HG03354 (cell line): ENCODE data around the gene CFAP126.
"Not testable (repeated sequence)": the region's sequence is repeated elsewhere in the genome, so short reads cannot be mapped to it uniquely, and the experiment has no call there.

Experiments used
- ATAC-seq: cut with Tn5 transposase; IDR thresholded peaks from one replicate; pipeline ENCODE4 v1.9.1; 2021; ENCODE audit warnings: mild to moderate bottlenecking; ENCODE audit not compliant: unreplicated experiment, poor library complexity, severe bottlenecking

Gene CFAP126, protein sequence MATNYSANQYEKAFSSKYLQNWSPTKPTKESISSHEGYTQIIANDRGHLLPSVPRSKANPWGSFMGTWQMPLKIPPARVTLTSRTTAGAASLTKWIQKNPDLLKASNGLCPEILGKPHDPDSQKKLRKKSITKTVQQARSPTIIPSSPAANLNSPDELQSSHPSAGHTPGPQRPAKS

DNA sequence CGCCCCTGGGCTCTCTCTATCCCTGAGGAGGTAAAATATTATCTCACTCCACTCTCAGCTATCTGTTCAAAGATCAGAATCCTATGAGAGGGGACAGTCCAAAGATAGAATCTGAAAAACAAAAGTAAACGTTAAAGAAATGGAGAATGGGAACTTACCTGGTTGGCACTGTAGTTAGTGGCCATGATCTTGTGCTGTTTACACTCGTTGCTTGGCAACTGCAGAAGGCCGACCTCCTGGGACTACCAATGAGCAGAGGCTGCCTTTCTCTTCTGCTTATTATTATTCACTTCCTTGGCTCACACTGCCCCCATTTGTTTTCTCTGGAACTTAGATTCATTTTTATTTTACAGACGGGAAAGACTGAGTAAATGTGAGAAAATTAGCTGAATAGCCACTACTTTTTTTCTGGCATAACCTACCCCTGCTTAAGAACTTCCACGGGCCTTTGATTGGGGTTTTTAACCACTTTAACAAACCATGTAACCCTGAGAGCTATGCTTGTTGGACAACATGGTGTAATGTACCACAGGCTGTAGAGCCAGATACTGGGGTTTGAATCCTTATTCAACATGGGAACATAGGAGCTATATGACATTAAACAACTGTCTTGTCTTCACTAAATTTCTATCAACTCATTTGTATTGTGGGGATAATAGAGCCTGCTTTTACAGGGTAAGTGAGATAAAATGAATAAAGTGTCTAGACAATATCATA lies at the start of gene CFAP126:
Gene CFAP126 (minus strand): TSS at position 193 of the 717 bp plus-strand sequence. CDS start 8 bp downstream, at position 185.
- peak; percentile 93 for ATAC-seq

DNA sequence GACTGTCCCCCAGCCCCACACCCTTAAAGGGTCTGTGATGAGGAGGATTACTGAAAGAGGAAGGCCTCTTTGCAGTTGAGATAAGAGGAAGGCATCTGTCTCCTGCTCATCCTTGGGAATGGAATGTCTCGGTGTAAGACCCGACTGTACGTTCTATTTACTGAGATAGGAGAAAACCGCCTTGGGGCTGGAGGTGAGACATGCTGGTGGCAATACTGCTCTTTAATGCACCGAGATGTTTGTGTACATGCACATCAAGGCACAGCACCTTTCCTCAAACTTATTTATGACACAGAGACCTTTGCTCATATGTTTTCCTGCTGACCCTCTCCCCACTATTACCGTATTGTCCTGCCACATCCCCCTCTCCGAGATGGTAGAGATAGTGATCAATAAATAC lies 45.4 kb upstream of the CFAP126 start:
- not testable (repeated sequence) for ATAC-seq

DNA sequence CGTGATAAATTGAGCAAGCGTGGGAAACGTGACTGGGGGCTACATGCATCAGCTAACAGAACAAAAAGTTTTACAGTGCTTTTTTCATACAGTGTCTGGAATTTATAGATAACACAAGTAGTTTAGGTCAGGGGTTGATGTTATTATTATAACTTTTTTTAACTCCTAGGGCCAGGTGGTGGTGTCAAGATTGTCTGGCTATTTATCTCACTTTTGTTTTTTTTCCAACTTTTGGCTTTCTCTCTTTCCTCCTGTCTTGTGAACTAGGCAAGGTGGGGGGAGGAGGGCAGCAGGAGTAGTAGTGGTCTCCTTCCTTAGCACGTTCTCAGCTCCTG lies 42.9 kb upstream of the CFAP126 start:
- ATAC-seq: not testable (repeated sequence)

DNA sequence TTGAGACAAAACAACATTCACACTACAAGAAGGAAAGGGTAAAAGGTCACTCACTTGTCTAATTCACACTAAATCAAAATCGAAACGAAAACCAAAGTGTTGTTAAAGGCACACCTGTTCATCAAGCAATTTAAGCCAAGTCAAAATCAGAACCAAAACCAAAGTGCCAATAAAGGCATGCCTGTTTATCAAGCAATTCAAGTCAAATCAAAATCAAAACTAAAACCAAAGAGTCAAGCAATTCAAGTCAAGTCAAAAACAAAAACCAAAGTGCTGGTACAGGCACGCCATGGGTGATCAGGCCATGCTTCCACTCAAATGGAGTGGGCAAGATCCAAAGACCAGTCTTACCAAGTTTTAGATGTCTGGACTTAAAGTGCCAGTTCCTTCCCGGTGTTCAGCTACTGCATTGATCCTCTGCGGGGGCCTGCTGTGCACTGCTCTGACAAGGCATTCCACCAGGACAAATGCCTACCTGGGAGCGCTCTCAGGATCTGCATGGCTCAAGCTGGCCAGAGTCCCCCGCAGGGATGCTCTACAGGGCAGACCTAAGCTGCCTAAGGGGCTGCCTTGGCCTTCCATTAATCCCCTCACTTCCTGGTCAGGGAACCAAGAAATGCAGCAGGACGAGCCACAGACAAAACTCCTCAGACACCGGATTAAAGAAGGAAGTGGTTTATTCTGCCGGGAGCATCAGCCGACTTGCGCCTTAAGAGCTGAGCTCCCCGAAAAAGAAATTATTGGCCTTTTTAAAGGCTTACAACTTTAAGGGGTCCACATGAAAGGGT lies 42.4 kb upstream of the CFAP126 start:
- ATAC-seq: peak; percentile 52

DNA sequence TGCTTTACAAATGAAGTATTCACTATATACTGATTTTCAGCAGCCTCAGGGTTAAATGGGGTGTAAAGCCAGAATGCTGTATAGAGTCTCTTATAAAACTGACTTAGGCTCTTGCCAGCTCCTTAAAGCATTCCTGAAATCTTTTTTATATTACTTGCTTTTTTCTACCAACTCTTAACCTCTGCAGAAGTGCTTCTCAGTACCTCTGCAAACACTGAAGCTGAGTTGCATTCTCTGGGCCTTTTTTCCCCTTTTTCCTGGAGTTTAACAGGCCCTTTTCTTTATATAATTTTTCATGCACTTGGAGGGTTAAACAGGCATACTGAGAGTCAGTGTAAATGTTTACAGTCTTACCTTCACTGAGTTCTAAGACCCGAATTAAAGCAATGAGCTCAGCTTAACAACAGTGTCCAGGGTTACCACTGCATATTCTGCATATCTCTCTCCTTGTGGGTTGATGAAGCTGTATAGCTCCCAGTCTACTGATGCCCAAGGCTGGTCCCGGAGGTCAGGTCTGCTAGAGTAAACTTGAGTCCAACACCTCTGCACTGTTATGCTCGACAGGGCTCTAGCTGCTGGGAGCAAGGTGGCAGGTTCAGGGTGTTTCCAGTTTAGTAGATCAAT lies 40.9 kb upstream of the CFAP126 start:
- ATAC-seq: no peak

DNA sequence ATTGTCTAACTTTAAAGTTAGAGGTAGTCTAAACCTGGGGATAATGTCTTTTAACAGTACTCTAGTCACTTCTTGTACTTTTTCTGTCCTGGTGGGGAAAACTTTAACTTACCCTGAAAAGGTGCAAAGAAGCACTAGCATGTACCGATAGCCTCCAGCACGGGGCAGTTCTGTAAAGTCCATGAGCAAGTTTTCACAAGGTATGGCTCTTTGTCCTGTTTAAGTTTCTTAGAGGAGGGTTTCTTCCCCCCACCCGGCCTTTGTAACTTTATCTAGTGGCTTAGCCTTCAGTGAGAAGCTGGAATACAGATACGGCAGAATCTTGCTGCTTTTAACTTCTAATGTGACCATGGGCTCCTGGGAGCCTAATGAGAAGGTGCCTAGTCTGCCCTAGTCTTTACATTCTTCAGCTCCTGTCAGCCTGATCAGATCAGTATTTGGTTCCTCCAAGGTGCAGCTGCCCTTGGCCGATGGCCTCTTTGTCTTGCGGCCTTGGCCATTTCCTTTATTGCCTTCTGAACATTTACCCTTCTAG lies 39.8 kb upstream of the CFAP126 start:
- ATAC-seq: no peak

DNA sequence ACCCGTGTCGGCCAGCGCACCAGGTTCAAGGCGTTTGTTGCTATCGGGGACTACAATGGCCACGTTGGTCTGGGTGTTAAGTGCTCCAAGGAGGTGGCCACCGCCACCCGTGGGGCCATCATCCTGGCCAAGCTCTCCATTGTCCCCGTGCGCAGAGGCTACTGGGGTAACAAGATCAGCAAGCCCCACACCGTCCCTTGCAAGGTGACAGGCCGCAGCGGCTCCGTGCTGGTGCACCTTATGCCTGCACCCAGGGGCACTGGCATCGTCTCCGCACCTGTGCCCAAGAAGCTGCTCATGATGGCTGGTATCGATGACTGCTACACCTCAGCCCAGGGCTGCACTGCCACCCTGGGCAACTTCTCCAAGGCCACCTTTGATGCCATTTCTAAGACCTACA lies 38.9 kb upstream of the CFAP126 start:
- ATAC-seq: not testable (repeated sequence)

DNA sequence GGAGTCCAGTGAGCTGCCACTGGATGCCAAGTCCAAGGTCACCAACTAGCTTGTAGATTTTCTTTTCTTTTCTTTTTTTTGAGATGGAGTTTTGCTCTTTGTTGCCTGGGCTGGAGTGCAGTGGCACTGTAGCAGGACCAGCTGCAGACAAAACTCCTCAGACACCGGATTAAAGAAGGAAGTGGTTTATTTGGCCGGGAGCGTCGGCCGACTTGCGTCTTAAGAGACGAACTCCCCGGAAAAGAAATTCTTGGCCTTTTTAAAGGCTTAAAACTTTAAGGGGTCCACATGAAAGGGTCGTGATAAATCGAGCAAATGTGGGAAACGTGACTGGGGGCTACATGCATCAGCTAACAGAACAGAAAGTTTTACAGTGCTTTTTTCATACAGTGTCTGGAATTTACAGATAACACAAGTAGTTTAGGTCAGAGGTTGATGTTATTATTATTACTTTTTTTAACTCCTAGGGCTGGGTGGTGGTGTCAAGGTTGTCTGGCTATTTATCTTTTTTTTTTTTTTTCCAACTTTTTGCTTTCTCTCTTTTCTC lies 36.4 kb upstream of the CFAP126 start:
- no peak for ATAC-seq

DNA sequence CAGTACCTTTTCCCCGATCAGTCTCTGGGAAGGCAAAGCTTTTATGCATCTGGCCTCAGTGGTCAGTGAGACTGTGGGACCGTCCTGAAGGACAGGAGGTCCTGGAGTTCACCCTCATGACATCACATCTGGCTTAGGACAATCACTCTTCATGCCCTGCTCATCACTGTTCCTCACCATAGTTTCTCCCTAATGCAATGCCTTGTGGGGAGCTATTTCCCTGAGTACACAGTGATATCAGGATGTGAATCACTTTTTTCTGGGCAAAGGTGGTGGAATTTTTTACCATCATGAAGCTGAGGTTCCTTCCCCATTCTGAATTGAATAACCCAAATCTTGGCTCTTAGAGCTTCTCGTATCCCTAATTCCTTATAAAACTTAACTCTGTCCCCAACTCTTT lies 34.8 kb upstream of the CFAP126 start:
- no peak for ATAC-seq

DNA sequence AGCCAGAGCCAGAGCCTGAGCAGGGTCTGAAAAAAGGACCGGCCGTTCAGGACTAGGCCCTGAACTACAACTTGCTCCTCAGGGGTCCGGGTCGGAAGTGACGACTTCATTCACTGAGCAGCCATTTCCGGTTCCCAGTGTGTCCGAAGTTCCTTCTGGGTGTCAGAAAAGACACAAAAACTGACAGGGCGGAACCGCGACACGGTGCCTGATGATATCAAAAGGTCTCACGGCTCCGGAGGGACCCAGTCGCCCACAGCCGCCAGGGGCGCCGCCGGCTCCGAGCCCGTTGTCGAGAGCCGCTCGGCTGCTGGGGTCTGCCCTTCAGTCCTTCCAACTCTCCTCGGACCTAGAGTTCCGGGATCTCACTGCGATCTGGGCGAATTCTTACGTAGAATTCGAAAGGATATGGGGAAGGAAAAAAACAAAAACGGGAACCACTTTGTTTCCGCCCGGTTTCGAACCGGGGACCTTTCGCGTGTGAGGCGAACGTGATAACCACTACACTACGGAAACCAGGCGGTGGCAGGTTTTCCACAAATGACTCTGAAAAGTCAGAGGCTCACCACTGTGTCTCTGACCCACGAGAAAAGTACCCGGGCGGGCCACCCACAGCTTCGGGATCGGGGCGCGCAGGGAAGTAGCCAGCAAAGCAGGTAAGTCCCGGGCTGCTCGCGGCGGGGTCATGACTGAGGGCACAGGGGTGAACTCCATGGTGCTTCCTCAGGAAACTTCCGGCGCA lies 31.8 kb upstream of the CFAP126 start:
- ATAC-seq: peak; percentile 80

DNA sequence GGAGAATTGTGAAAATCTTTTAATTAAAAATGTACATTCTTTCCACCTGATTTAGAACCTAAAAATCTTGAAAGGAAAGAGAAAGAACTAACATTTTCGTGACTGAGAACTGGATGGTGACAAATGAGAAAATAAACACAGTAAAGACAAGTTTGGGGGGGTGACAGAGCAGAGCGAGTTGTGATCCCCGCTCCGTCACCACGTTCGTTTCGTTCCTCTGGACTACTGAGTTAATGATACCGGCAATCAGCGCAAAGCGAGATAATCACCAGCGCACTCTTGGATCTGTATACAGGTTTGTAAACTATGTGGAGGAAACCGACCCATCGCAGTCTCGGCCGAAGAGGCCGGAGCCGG lies 31.2 kb upstream of the CFAP126 start:
- no peak for ATAC-seq

DNA sequence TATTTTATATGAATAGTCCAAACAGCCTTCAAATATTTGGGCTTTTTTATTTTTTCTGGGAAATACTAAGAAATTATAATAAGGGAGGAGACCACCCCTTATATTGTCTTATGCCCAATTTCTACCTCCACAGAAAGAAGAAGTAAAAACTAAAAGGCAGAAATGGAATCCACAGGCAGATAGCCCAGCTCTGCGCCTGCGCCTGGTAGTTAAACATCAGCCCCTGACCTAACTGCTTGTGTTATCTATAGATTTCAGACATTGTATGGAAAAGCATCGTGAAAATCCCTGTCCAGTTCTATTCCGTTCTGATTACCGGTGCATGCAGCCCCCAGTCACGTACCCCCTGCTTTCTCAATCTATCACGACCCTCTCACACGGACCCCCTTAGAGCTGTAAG lies 29.4 kb upstream of the CFAP126 start:
- not testable (repeated sequence) for ATAC-seq

DNA sequence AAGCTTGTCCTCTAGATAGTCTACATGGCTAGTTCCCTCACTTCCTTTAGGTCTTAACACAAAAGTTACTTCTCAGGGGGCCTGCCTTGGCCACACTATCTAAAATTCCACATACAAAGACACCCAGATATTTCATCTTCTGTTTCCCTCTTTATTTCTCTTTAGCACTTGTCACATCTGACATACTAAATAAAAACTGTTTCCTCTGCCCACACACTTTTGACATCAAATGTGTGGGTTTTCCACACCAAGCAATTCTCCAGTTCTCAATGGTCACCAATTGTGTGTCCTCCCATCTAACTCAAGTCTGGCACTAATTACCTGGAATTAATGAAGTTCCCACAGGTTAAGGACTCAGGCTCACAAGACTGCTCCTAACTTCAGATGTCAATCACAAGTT lies 25.5 kb upstream of the CFAP126 start:
- no peak for ATAC-seq

DNA sequence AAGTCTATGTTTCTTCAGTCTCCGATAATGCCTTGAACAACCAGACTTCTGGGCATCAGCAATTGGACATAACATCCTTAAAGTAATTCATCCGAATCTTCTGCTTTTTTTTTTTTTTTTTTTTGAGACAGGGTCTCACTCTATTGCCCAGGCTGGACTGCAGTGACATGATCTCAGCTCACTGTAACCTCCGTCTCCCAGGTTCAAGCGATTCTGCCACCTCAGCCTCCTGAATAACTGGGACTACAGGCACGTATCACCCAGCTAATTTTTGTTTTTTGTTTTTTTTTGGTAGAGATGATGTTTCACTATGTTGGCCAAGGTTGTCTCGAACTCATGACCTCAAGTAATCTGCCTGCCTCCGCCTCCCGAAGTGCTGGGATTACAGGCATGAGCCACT lies 23.9 kb upstream of the CFAP126 start:
- ATAC-seq: no peak

DNA sequence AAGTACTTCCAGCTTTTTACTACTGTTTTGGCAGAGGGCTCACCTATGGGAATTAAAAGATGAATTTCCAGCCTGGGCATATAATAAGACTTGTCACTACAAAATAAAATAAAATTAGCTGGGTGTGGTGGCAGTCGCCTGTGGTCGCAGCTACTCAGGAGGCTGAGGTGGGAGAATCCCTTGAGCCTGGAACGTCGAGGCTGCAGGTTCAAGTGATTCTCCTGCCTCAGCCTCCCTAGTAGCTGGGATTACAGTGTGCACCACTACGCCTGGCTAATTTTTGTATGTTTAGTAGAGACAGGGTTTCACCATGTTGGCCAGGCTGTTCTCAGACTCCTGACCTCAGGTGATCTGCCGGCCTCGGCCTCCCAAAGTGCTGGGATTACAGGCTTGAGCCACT lies 23.5 kb upstream of the CFAP126 start:
- not testable (repeated sequence) for ATAC-seq

DNA sequence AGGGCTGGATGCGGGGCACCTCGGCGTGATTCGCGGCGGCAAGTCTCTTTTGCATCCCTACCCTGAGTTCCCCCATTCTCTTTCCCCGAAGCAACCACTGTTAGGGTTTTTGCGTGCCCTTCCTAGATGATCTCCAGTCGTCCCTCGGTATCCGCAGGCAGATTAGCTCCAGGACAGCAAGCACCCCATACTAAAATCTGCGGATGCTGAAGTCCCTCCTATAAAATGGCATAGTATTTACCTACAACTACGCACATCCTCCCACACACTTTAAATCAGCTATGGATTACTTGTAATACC lies 22.8 kb upstream of the CFAP126 start:
- no peak for ATAC-seq

DNA sequence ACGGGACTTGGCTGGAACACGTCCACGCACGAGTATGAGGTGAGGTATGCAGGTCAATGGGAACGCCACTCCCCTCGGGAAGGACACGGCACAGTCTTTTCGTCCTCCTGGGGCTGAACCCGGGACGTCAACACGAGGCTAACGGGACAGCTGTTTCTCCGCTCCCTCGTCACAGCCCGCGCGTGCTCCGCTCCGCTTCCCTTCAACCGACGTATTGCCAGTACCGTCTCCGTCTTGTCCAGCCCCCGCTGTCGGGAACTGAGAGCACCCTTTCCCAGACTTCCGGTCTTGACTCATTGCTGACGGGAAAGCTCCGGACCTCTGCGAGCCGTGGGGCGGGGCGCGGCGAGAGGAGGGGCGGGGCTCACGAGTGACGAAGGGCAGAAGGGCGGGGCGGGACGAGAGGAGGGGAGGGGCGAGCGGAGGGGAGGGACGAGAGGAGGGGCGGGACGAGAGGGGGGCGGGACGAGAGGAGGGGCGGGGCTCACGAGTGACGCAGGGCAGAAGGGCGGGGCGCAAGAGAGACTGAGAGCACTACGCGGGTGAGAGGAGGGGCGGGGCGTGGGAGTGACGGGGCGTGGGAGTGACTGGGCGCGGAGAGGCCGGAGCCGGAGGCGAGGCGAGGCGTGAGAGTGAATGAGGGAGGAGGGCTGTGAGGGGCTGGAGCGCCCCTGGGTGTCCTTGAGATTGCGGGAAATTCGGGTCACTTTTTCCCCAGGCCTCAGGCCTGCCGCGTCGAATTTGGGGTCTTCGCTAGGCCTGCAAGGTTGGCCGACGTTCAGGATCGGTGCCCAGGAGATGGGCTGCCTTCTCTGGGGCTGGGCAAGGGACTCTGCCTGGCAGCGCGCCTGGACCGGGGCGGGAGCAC lies 22.2 kb upstream of the CFAP126 start:
- ATAC-seq: peak; percentile 86

DNA sequence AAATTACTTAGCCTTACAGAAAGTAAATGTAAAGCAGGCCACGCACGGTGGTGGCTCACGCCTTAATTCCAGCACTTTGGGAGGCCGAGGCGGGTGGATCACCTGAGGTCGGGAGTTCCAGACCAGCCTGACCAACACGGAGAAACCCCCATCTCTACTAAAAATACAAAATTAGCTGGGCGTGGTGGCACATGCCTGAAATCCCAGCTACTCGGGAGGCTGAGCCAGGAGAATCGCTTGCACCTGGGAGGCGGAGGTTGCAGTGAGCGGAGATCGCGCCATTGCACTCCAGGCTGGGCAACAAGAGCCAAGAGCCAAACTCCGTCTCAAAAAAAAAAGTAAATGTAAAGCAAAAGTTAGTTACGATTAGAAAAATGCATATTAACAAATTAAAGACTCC lies 21.5 kb upstream of the CFAP126 start:
- not testable (repeated sequence) for ATAC-seq

DNA sequence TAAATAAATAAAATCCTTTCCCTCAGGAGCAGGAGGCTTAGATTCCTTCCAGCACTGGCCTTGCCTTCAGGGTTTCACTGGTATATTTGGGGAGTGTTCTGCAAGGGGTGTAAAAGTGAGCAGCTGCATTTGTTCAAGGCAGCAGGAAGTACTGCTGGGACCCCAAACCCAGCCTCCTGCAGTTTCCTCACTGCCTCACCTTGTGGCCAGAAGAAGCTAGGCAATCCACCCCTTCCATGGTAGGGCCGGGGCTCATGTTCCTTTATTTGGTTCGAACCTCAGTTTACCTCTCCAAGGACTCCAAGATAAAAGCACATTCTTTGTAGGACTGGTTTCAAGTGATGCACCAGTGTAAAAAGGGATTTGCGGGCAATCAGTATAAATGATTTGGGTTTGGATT lies 21.0 kb upstream of the CFAP126 start:
- no peak for ATAC-seq
